Suprapubic skin (tissue), 4 donors: Measurements from ENCODE around the gene SYNJ2. TPM values are rescaled to one million over a fixed set of nuclear protein-coding genes. Genes with fewer than 3 reads are reported as not detected.

ENCODE experiments used
- DNase-seq, 2 donors: peaks; one replicate each; pipeline ENCODE4 v3.0.0-alpha.2; 2019; ENCODE audit warnings: low spot score in 2 of 2
- H3K27ac ChIP-seq: fragments of 200-600 bp; sonication (generic); one replicate; pipeline ENCODE4 v1.5.1; 2019
- H3K27me3 ChIP-seq: fragments of 200-600 bp; sonication (generic); one replicate; pipeline ENCODE4 v1.5.1; 2019
- H3K36me3 ChIP-seq: fragments of 200-600 bp; sonication (generic); one replicate; pipeline ENCODE4 v1.5.1; 2019
- H3K4me1 ChIP-seq: fragments of 200-600 bp; sonication (generic); one replicate; pipeline ENCODE4 v1.5.1; 2019
- H3K4me3 ChIP-seq: fragments of 200-600 bp; sonication (generic); one replicate; pipeline ENCODE4 v1.5.1; 2019; ENCODE audit warnings: mild to moderate bottlenecking
- H3K9me3 ChIP-seq: fragments of 200-600 bp; sonication (generic); one replicate; pipeline ENCODE4 v1.5.1; 2019
- CTCF ChIP-seq, 2 donors: fragments of 200-600 bp in 1 of 2; fragments of 450-650 bp in 1 of 2; sonication (generic) in 1 of 2; IDR thresholded peaks; one replicate each; pipeline ENCODE4 v1.5.1; 2016 to 2019; ENCODE audit warnings: antibody characterized with exemption in 2 of 2, mild to moderate bottlenecking in 1 of 2, moderate library complexity in 1 of 2
- EP300 ChIP-seq: sonication (generic); formaldehyde crosslinking; IDR thresholded peaks from one replicate; pipeline ENCODE4 v1.6.1; 2017; ENCODE audit warnings: antibody characterized with exemption
- POLR2A ChIP-seq, 2 donors: fragments of 450-650 bp; IDR thresholded peaks; one replicate each; pipeline ENCODE4 v1.6.1; 2017; ENCODE audit warnings: antibody characterized with exemption in 2 of 2, mild to moderate bottlenecking in 2 of 2, moderate library complexity in 2 of 2
- POLR2AphosphoS5 ChIP-seq, 3 donors: sonication (generic); formaldehyde crosslinking; IDR thresholded peaks; one replicate each; pipeline ENCODE4 v1.6.1; 2017; ENCODE audit warnings: antibody characterized with exemption in 3 of 3
- WGBS: methylation state at CpG from one replicate; pipeline ENCODE4 v1.1.5; 2018; 5-methylcytosine and 5-hydroxymethylcytosine counted together
- total RNA-seq, 4 donors: library from RNA; depleted of rRNA; stranded (reverse); fragments of >200 nt; gene quantifications; one replicate each; pipeline ENCODE4 v1.1.0, GENCODE V29; 2016

Gene SYNJ2
- total RNA-seq, 4 donors from 2014 or later = 4.3 to 10.7 (median 6.8) TPM

- no peaks in the 10 kb centered on the region for H3K27me3 ChIP-seq
- no peak overlapping the region for H3K27ac ChIP-seq
- no peaks in the 10 kb centered on the region for H3K36me3 ChIP-seq
- no peak for TF ChIP-seq POLR2AphosphoS5 (IDR thresholded peaks at IDR 0.05)
- TF ChIP-seq CTCF (IDR thresholded peaks at IDR 0.05) = no peak
- no peak for TF ChIP-seq POLR2A (IDR thresholded peaks at IDR 0.05)
- no peak for TF ChIP-seq EP300
- no peak overlapping the region for H3K4me3 ChIP-seq
- 97% methylated on average over 6 of the region's 6 CpGs for WGBS
- H3K4me1 ChIP-seq = peaks cover 22% of the 10 kb centered on the region
- no peaks in the 10 kb centered on the region for H3K9me3 ChIP-seq
- DNase-seq = peak in 1 of 2 donors; percentile 33
Observed at GRCh38 chr6:158014505-158015187, 33.0 kb downstream of the SYNJ2 start.

GRCh38 chr6:158015188-158015506 lies 33.5 kb downstream of the SYNJ2 start:
- Histone ChIP-seq H3K36me3 (no peaks in the 10 kb centered on the region), H3K27me3 (no peaks in the 10 kb centered on the region), H3K9me3 (no peaks in the 10 kb centered on the region), H3K4me3 (no peak overlapping the region), H3K4me1 (peaks cover 19% of the 10 kb centered on the region), H3K27ac (no peak overlapping the region)
- TF ChIP-seq EP300 (no peak), POLR2AphosphoS5 (IDR thresholded peaks at IDR 0.05) (no peak), CTCF (IDR thresholded peaks at IDR 0.05) (no peak), POLR2A (IDR thresholded peaks at IDR 0.05) (no peak)
- no peak for DNase-seq
- WGBS = 95% methylated on average over 2 of the region's 2 CpGs

- 62% methylated on average over 16 of the region's 20 CpGs for WGBS
- DNase-seq = peak in 1 of 2 donors; percentile 49
Observed at GRCh38 chr6:158016571-158017383, 35.1 kb downstream of the SYNJ2 start.

GRCh38 chr6:158017621-158018040 lies 36.0 kb downstream of the SYNJ2 start:
- DNase-seq = peak in 1 of 2 donors; percentile 55
- Histone ChIP-seq H3K4me1 (peaks cover 19% of the 10 kb centered on the region), H3K4me3 (peak overlapping the region; percentile 7), H3K27me3 (no peaks in the 10 kb centered on the region), H3K9me3 (no peaks in the 10 kb centered on the region), H3K36me3 (no peaks in the 10 kb centered on the region), H3K27ac (peak overlapping the region; percentile 13)
- TF ChIP-seq EP300 (no peak), POLR2AphosphoS5 (IDR thresholded peaks at IDR 0.05) (no peak), CTCF (IDR thresholded peaks at IDR 0.05) (no peak), POLR2A (IDR thresholded peaks at IDR 0.05) (no peak)
- whole genome bisulfite sequencing = 78% methylated on average over 13 of the region's 13 CpGs

More at GRCh38 chr6:158016571-158017383, 35.1 kb downstream of the SYNJ2 start:
- Histone ChIP-seq H3K36me3 (no peaks in the 10 kb centered on the region), H3K9me3 (no peaks in the 10 kb centered on the region), H3K4me1 (peaks cover 19% of the 10 kb centered on the region), H3K27ac (peak overlapping the region; percentile 12), H3K4me3 (peak overlapping the region; percentile 7), H3K27me3 (no peaks in the 10 kb centered on the region)
- no peak for TF ChIP-seq POLR2AphosphoS5 (IDR thresholded peaks at IDR 0.05)

- TF ChIP-seq EP300 = peak; percentile 77
- TF ChIP-seq POLR2A (IDR thresholded peaks at IDR 0.05) = no peak
- TF ChIP-seq POLR2AphosphoS5 (IDR thresholded peaks at IDR 0.05) = no peak
- no peaks in the 10 kb centered on the region for H3K36me3 ChIP-seq
- 75% methylated on average over 19 of the region's 19 CpGs for WGBS
- H3K4me3 ChIP-seq = peak overlapping the region; percentile 7
- no peak for DNase-seq
- no peaks in the 10 kb centered on the region for H3K9me3 ChIP-seq
- no peaks in the 10 kb centered on the region for H3K27me3 ChIP-seq
- peak overlapping the region; percentile 13 for H3K27ac ChIP-seq
- H3K4me1 ChIP-seq = peaks cover 19% of the 10 kb centered on the region
Observed at GRCh38 chr6:158018041-158018771, 36.5 kb downstream of the SYNJ2 start.
